ENCODE measurements around the gene KCNG4. TPM values are rescaled to one million over a fixed set of nuclear protein-coding genes. Genes with fewer than 3 reads are reported as not detected.

KCNG4 gene
- total and polyA plus RNA-seq, 2 of the 8 experiments (the other 6 are each of a cell fraction or from before 2014, with no cell fraction given), result not detected

DNA sequence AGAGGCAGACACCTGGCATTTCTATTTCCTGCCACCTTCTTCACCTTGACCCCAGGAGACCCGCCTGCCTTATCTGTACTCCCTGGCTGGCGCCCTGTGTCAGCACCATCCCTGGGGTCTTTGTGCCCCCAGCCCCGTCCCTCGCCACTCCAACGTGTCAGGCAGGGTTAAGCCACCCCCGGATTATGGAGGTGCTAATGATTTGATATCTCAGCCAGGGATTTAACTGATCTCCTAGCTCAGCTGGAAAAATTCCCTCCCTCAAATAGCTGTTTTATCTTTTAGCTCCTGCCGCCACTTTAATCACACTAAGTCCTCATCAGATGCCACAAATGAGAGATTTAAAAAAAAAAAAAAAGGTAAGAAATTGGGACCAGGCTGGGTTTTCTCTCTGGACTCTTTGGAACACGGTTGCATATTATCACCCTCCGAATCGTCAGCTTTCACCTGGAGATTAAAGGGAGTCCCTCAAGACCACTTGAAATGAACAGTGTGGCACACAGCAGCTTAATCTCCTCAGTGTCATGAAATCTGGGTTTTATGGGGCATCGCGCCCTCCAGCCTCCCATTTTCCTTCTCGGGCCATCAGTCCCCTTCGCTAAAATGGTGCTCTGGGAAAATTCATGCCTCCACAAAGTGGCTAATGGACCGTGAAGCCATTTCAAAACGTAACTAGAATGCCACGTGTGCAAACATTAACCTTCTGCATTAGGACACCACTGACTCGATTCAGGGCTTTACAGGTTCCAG is 28.7 kb upstream of the KCNG4 start:
- H2AK5ac ChIP-seq (ENCODE audit: low read depth, low read length), result no peak overlapping the region
- peaks cover 0 to 3% (median 0%) of the 10 kb centered on the region in 4 experiments; a peak in 1 of 7 replicates for H3K27me3 ChIP-seq (replicated peaks in 1 of 4; ENCODE audit: control insufficient read depth in 3 of 4, extremely low read depth in 1 of 4, insufficient read depth in 3 of 4, low read length in 3 of 4)
- no peaks in the 10 kb centered on the region for H4K20me1 ChIP-seq (replicated peaks in 1 of 2; ENCODE audit: control insufficient read depth in 1 of 2, insufficient read depth in 2 of 2, low read length in 2 of 2)
- no peak overlapping the region for H2BK5ac ChIP-seq (ENCODE audit: low read depth, low read length)
- no peak overlapping the region for H3K4me3 ChIP-seq (ENCODE audit: extremely low read depth in 1 of 4, insufficient read depth in 2 of 4, low read depth in 3 of 4, low read length in 4 of 4)
- no peak overlapping the region for H2AFZ ChIP-seq (ENCODE audit: low read length)
- H3K18ac ChIP-seq (ENCODE audit: extremely low read depth, low read length), result no peak overlapping the region
- H2BK120ac ChIP-seq (replicated peaks; ENCODE audit: low read depth, low read length), result no peak overlapping the region
- no peak overlapping the region for H4K91ac ChIP-seq (replicated peaks; ENCODE audit: insufficient read length, low read length)
- POLR2A ChIA-PET (ENCODE audit: partially characterized antibody), result no interaction called here
- no peak overlapping the region for H3K9ac ChIP-seq (replicated peaks in 1 of 4; ENCODE audit: extremely low read depth in 1 of 4, low read depth in 3 of 4, low read length in 3 of 4)
- no peak overlapping the region for H4K8ac ChIP-seq (ENCODE audit: extremely low read depth, insufficient read depth, low read length)
- H2BK15ac ChIP-seq (ENCODE audit: low read length), result no peak overlapping the region
- H3K36me3 ChIP-seq (ENCODE audit: control insufficient read depth in 2 of 4, insufficient read depth in 4 of 4, low read length in 3 of 4), result no peaks in the 10 kb centered on the region
- H3K79me2 ChIP-seq (ENCODE audit: control insufficient read depth in 1 of 2, insufficient read depth in 2 of 2, low read length in 2 of 2), result no peaks in the 10 kb centered on the region
- H2BK12ac ChIP-seq (ENCODE audit: low read depth, low read length), result no peak overlapping the region
- H4K5ac ChIP-seq (ENCODE audit: insufficient read length, low read depth, low read length), result no peak overlapping the region
- no peak overlapping the region for H3K4ac ChIP-seq (replicated peaks; ENCODE audit: insufficient read length, low read depth, low read length)
- H3K4me2 ChIP-seq (ENCODE audit: insufficient read depth in 1 of 2, low read depth in 2 of 2, low read length in 2 of 2), result no peak overlapping the region
- no peak overlapping the region for H3K23ac ChIP-seq (ENCODE audit: insufficient read length)
- no peak overlapping the region for H3K56ac ChIP-seq (replicated peaks; ENCODE audit: insufficient read length, low read depth, low read length)
- FAIRE-seq (no peak), DNase-seq (ENCODE audit: low read depth in 1 of 2, low spot score in 2 of 2) (no peak)
- H3K4me1 ChIP-seq (replicated peaks in 1 of 4; ENCODE audit: control insufficient read depth in 3 of 4, insufficient read depth in 4 of 4, low read length in 3 of 4), result peaks cover 0 to 2% (median 0%) of the 10 kb centered on the region in 4 experiments; a peak in 2 of 7 replicates
- no peak overlapping the region for H2BK20ac ChIP-seq (ENCODE audit: low read length)
- H3K23me2 ChIP-seq (ENCODE audit: low read depth, low read length), result peaks cover 11% of the 10 kb centered on the region; the same call in 1 of the 2 replicates
- no peak overlapping the region for H3K14ac ChIP-seq (ENCODE audit: insufficient read length)
- H3K27ac ChIP-seq (ENCODE audit: low read depth, low read length), result no peak overlapping the region
- H3K9me3 ChIP-seq (ENCODE audit: insufficient read depth in 2 of 2, low read depth in 1 of 2, low read length in 1 of 2), result no peaks in the 10 kb centered on the region
- TF ChIP-seq CBX5 (IDR thresholded peaks at IDR 0.05; ENCODE audit: low read depth, low read length) (no peak), SIRT6 (IDR thresholded peaks at IDR 0.05; ENCODE audit: low read length) (no peak), KDM1A (IDR thresholded peaks at IDR 0.05; ENCODE audit: borderline replicate concordance, low read length) (no peak), SP1 (IDR thresholded peaks at IDR 0.05; ENCODE audit: low read depth, low read length) (no peak)
- H3K79me1 ChIP-seq (ENCODE audit: low read depth, low read length), result no peaks in the 10 kb centered on the region
- WGBS, 2 experiments (ENCODE audit: extremely low coverage in 1 of 2, insufficient coverage in 1 of 2, insufficient read length in 1 of 2, insufficient replicate concordance in 2 of 2, low coverage in 1 of 2, low lambda C conversion rate in 2 of 2, missing lambda C conversion rate in 1 of 2), result 85% methylated on average over 18 of the region's 18 CpGs; no CpG with 5 or more reads in 1 of the 2 experiments
- CTCF ChIA-PET (ENCODE audit: partially characterized antibody), result interaction anchor here (1.3 to 3.3 kb wide), 5 partner anchors 9 to 215 kb away, joined by 3 to 16 read pairs (median 4); no protein-coding TSS in a partner anchor

Data from H1 (cell line).